ENCODE data around the gene NHLH2.

The NHLH2 gene

DNA sequence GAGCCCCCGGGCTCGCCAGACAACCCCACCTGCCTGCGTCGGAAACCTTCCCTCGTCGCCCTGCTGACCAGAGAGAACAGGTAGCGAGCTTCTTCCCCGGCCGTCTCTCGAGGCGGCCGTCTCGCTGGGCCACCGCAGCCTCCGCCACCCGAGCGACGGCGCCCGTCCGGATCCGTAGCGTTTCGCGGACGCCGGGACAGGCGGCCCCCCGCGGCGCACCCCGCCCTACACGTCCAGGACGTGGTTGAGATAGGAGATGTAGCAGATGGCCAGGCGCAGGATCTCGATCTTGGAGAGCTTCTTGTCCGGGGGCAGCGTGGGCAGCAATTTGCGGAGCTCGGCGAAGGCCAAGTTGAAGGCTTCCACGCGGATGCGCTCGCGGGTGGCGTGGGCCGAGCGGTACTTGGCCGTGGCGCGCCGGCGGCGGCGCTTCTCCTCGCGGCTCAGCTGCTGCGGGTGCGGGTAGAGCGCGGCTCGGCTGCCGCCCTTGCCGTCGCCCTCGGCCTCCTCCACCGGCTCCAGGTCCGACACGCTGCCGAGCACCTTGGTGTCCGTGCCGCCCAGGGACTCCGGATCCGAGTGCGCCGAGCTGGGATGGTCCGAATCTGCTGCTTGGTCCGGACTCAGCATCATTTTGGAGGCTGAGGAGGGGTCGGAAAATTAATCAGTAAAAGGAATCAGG is 3.0 kb downstream of the NHLH2 start:
- DNase-seq, result no peak

DNA sequence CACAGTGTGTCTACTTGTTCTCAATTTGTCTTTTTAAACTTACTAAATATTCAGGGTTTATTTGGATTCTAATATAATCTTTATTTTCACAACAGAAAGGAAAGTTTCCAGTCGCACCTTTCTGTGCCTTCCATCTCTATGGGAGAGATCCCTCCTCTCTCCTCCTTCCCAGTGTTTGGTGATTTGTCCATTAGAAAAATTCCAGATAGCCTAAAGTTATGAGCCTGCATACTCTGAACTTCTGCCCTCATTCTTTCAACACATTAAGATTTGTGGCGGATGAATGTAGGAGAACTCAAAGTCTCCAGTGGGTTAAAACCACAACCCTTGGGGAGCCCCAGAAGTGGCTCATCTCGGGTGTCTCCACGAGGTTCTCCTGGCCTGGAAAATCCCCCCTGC is 3.6 kb downstream of the NHLH2 start:
- no peak for DNase-seq

- DNase-seq, result no peak
Measured at GRCh38 chr1:115833856-115834255, 7.1 kb downstream of the NHLH2 start.

- DNase-seq, result no peak
Measured at GRCh38 chr1:115832651-115833050, 8.3 kb downstream of the NHLH2 start.

DNA sequence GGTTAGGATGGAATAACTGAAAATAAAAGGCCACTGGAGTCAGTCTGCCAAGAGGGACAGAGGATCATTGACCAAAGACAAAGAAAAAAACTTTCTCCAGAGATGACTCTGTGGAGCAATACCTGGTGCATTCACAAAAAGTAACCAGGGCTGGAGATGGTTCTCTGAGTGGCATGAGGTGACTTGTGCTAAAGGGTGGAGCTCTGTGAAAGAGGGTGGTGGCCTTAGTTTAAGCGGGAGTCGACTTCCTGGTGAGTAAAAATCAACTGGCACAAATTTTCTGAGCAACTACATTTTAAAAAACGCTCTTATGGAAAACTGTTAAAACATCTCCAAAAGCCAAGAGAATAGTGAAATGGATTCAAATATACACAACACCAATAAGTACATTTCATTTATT is 10.0 kb downstream of the NHLH2 start:
- no peak for DNase-seq

DNA sequence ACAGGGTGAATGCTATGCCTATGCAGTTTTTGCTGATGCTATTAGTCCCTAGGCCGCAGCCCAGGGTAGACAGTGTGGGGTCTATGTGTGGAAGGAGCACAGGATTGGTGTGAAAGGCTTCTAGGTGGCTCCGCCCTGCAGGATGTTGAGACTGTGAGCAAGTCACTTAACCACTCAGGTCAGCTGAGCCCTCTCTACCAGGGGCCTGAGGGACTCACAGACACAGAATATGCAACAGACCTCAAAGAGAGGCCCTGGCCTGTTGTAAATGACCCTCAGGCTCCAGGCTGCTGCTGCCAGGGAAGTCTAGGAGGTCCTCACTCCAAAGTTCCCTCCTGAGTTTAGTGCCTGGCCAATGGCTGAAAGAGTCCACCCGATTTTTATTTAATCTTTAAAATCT is 11.0 kb downstream of the NHLH2 start:
- DNase-seq, result no peak

DNA sequence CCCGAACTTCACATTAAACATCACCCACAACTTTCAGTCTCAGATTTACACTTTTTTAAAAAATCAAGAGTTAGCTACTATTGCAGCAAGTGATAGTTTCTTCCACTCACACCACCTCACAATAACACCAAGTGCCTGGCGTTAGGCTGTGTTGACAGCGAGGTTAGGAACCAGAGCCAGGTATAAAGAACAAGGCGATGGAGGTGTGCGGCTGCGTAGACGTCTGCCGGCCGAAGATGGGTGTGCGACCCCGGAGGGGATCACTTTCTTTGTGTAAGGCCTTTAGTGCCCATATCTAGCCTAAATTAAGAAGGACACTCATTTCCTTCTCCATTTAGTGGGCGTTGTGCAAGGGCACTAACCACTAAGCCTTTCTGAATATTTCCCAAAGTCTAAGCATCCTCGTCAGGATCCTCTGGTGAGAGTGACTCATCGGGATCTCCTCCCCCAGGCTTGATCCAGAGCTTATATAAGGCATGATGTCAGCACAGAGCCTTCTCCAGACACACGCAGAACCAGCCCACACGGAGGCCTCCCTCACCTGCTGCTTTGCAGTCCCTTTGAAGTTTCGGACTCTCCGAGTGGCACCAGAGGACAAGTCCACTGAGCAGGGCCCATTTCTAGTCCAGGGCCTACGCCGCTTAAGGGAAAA is 11.8 kb downstream of the NHLH2 start:
- DNase-seq, result no peak

DNA sequence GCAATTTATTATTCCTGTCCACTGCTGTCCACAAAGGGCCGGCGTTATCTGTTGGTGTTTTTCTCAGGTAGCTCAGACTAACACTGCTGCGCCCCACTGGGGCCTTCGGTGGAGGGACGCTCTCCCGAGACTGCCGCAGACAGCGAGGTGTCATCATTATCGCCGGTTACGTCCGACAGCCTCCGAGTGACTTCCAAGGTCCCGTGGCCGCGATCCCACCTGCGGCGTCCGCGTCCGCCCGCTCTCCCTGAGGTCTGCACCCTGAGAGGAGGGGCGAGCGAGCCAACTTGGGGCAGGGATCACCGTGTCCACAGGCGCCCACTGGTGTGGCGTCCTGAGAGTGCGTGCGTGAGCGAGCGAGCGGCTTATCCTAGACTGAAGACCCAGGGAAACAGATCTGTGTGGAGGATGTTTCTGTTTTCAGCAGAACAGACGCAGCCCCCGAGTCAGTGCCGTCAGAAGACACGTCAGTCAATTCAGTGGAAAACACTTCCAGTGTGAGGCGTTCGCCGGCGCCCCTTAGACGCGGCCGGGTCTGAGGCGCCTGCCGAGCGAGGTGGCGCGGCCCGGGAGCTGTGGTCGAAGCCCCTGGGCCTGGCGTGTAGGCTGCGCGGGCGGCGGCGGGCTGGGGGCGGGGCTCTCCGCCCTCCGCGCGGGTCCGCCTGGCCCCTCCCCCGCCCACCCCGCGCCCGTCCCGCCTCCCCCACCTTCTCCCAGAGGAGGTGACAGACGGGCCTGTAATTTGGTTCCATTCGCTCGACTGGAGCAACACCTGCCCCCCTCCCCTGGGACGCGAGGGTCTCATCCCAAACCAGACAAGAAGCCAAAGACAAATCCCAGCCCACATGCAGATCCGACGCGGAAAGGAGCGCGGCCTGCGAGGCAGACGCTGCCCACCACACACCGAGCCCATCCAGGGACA is 12.6 kb downstream of the NHLH2 start:
- DNase-seq, result peak; percentile 39

GRCh38 chr1:115827452-115828044 is 13.4 kb downstream of the NHLH2 start:
- DNase-seq, result no peak

DNA sequence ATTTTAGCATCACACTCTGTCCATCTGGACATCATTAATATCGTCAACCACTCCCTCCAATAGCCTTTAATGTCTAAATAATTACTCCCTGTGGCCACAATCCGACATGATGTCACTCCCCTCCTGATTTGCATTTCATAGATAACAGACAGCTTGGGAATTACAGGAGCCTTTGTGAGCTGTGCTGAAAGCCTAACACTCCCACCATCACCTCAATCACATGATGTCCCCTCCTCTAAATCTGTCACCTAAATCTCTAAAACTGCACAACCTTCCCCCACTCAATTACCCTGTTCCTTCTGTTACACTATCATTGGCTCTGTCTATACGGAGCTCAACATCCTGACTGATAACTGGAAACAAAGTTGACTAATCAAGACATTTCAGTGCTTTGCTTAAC is 14.3 kb downstream of the NHLH2 start:
- no peak for DNase-seq

DNA sequence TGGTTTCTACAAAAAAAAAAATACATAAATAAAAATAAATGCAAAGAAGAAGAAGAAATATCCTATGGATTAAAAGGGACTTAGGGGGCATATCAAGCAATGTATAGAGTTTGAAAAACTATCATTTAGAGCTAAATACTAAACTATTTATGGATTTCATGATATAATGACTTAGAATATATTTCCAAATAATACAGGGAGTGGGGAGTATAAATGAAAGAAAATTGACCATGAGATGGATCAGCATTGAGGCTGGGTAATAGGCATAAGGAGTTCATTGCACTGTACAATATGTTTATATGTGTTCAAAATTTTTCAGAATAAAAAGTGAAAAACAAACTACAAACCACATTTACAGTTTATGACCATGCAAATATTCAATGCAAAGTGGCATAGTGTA is 18.8 kb downstream of the NHLH2 start:
- no peak for DNase-seq

GRCh38 chr1:115815694-115816093 is 25.2 kb downstream of the NHLH2 start:
- DNase-seq, result no peak

DNA sequence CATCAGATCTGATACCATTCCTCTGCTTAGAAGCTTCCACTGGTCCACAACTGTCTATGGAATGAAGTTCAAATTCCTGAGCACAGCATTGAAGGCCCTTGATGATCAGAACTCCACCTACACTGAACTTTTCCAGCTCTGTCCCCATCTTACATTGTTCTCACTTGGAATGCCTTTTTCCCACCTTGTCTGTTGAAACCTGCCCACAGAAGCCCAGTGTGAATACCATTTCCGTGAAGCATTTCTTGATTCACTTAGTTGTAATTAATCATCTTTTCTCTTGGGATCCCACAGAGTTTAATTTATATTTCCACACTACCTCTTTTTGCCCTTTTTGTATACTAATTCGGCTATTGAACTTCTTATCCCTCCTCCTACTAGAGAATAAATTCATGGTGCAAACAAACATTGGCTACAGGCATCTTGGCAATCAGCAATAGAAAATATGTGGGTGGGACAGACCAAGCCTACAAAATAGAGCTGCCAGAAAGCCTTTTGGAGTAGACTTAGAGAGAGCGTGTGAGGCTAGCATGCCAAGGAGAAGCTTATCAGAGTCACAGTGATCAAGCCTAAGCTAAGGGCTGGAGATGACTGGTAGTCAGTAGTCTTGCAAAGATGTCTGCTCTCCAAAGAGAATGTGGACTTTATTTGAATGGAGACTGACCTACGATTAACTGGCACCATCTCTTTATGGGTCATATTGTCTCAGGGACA is 26.1 kb downstream of the NHLH2 start:
- no peak for DNase-seq

- DNase-seq, result no peak
Measured at GRCh38 chr1:115813727-115814126, 27.2 kb downstream of the NHLH2 start.

DNA sequence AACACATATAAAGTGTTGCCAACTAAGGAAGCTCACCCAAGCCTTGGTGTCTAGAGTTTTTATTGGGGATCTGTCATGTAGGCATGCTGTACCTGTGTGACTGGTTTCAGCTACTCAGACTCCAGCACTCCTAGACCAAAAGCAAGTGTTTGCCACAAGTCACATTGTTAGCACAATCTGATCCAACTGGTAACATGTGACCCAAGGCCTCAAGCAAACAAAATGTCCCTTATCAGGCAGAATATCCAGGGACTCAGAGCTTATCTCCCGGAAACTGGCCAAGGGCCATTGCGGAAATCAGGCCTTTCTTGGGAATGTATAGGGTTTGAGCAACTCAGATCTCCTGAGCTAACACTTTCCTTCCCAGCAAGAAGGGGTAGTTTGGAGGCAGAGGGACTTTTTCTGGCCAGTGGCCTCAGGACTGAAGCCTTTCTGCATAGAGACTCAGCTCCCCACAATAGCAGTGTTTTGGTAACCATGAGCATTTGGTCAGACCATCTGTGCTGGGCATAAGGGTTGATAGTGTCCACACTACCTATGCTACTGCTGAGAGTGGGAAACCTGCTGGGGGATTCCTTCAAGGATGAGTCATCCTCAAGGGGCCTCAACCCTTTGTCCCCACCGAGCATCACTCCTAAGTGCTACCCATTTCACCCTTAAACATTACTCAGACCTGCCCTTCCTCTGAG is 29.6 kb downstream of the NHLH2 start:
- no peak for DNase-seq

DNA sequence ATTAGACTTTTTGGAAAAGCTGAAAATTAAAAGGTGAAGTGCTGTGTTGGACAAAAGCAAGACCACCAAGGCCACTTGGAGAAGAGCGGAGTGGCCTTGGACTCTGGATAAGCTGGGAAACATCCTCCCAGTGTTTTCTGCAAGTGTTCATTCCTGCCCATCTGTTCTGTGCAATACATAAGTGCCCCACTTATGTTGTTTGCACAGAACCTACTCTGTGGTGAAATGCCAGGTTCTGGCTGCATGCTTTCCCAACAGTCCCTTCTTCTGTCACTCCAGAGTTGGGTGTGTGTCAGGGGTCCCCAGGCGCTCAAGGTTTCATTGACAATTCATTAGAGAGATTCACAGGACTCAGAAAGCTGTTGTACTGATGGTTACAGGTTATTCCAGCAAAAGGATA is 30.3 kb downstream of the NHLH2 start:
- no peak for DNase-seq

DNA sequence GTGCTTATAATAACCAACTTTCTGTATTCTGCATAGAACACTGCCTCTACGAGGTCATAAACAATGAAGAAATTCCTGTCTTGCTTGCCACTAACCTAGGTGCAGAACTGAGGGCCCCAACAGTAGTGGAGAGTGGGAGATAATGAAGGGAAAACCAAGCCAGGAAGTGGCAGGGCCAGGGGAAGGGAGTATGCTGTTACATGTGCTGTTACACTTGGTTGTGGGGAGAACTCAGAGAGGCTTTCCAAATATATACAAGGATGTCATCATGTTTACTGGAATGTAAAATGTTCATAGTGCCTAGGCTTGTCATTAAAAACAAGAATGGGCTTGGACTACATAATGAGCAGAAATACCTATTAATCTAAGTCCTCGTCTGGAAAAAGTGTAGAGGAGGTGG is 31.1 kb downstream of the NHLH2 start:
- no peak for DNase-seq

DNA sequence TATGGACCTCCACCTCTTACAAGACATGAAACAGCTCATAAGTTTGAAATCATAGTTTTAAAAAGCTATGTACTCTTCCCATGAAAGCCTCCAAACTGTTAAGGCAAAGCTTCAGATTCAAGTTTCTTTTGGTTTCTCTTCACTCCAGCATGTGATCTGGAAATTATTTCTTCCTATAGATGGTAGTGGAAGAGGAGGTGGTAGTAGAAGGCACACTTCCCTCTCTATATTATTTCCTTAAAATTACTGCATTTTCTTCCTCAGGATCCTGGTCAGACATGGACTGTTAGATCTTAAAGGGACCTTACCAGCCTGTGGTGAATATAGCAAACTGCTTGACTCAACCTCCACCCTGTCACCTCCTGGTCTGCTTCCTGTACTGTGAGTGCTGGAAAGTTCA is 31.9 kb downstream of the NHLH2 start:
- DNase-seq, result no peak

- peak; percentile 60 for DNase-seq
Measured at GRCh38 chr1:115807723-115808122, 33.2 kb downstream of the NHLH2 start.

DNA sequence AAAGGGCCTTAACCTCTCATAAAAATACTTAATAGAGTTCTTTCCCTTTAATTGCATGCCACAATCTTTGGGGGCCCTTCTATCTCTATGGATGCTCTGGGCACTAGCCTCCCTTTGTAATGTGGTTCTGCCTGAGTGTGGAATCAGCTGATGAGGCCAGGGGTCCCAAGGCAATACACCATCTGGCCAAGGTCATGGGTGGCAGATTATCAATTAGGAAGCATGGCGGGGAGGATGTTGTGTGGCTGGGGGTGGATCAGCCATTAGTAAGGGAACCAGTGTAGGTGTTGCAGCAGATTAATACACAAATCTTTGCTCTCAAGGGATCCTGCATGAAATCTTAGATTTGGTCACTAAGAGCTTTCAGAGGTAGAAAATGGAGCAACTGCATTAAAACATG is 35.3 kb downstream of the NHLH2 start:
- no peak for DNase-seq

DNA sequence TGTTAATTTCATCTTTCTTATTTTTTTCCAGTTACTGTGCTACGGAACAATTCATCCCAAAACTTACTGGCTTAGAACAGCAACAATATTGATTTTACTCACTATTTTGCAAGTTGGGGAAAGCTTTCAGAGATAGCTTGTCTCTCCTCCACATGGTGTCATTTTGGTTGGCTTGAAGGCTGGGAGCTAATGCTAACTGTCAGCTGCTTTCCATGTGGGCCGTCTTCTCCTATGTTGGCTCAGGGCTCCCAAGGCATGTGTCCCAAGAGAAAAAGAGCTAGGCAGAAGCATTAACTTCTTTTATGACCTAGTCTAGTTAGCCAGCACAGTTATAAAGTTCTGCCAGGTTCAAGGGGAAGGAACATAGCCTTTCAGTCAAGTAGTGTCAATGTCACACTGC is 38.5 kb downstream of the NHLH2 start:
- DNase-seq, result no peak

- no peak for DNase-seq
Measured at GRCh38 chr1:115797486-115797885, 43.4 kb downstream of the NHLH2 start.
